A549 (cell line): Measurements from ENCODE around the gene ZCCHC12.

Source experiments
- EP300 ChIP-seq, 2 experiments: fragments of >200 bp; sonication (Bioruptor Twin); formaldehyde crosslinking; IDR thresholded peaks; 2 replicates in 1 of 2; 3 replicates in 1 of 2; pipeline ENCODE4 v1.6.1; 2016 to 2017
- HOXA7 ChIP-seq: fragments of 250-450 bp; sonication (Bioruptor Pico); IDR thresholded peaks from 2 replicates; pipeline ENCODE4 v1.5.0; 2020; ENCODE audit warnings: mild to moderate bottlenecking, moderate library complexity
- JUNB ChIP-seq: fragments of >200 bp; sonication (Bioruptor Twin); formaldehyde crosslinking; IDR thresholded peaks from 2 replicates; pipeline ENCODE4 v1.6.1; 2016
- MYC ChIP-seq: IDR thresholded peaks from 2 replicates; pipeline ENCODE4 v1.6.1; 2012; ENCODE audit warnings: mild to moderate bottlenecking, inconsistent platforms, low read length, improper control_type of control experiment, borderline replicate concordance
- RAD21 ChIP-seq, 2 experiments: fragments of >200 bp in 1 of 2; sonication (Bioruptor Twin) in 1 of 2; formaldehyde crosslinking in 1 of 2; IDR thresholded peaks in 1 of 2; conservative IDR thresholded peaks in 1 of 2; 2 replicates in 1 of 2; 3 replicates in 1 of 2; pipeline ENCODE4 v1.6.1; 2012 to 2018; ENCODE audit warnings: inconsistent platforms in 1 of 2
- TF ChIP-seq, protein P1 (sequence below): IDR thresholded peaks from 2 replicates; pipeline ENCODE4 v1.6.1; 2012
- TF ChIP-seq, protein P2 (sequence below): fragments of >200 bp; sonication (Bioruptor Twin); formaldehyde crosslinking; IDR thresholded peaks from 3 replicates; pipeline ENCODE4 v1.5.1; 2016

- no peak for TF ChIP-seq HOXA7 (CRISPR knock-in tag)
- TF ChIP-seq, protein P1, sequence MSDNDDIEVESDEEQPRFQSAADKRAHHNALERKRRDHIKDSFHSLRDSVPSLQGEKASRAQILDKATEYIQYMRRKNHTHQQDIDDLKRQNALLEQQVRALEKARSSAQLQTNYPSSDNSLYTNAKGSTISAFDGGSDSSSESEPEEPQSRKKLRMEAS, result no peak
- TF ChIP-seq, protein P2, sequence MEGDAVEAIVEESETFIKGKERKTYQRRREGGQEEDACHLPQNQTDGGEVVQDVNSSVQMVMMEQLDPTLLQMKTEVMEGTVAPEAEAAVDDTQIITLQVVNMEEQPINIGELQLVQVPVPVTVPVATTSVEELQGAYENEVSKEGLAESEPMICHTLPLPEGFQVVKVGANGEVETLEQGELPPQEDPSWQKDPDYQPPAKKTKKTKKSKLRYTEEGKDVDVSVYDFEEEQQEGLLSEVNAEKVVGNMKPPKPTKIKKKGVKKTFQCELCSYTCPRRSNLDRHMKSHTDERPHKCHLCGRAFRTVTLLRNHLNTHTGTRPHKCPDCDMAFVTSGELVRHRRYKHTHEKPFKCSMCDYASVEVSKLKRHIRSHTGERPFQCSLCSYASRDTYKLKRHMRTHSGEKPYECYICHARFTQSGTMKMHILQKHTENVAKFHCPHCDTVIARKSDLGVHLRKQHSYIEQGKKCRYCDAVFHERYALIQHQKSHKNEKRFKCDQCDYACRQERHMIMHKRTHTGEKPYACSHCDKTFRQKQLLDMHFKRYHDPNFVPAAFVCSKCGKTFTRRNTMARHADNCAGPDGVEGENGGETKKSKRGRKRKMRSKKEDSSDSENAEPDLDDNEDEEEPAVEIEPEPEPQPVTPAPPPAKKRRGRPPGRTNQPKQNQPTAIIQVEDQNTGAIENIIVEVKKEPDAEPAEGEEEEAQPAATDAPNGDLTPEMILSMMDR, result no peak
- no peak for TF ChIP-seq RAD21 (conservative IDR thresholded peaks at IDR 0.05 in 1 of 2, IDR thresholded peaks at IDR 0.05 in 1 of 2)
- TF ChIP-seq EP300 (IDR thresholded peaks at IDR 0.05), result no peak
- no peak for TF ChIP-seq JUNB
- TF ChIP-seq MYC, result no peak
These were observed 32.2 kb downstream of the ZCCHC12 start for GRCh38 chrX:118855681-118856310.
